UCSD-AML1 (cell line): ENCODE results near the gene VTI1A.
A peak's percentile ranks its signal among the peaks of the same experiment; 100 is the strongest.
"Not testable (repeated sequence)": the region's sequence is repeated elsewhere in the genome, so short reads cannot be mapped to it uniquely, and the experiment has no call there.

Experiments
- DNase-seq: peaks from one replicate; lab custom pipeline; 2025; ENCODE audit not compliant: unreplicated experiment; lab: John Stamatoyannopoulos, UW

VTI1A gene

DNA sequence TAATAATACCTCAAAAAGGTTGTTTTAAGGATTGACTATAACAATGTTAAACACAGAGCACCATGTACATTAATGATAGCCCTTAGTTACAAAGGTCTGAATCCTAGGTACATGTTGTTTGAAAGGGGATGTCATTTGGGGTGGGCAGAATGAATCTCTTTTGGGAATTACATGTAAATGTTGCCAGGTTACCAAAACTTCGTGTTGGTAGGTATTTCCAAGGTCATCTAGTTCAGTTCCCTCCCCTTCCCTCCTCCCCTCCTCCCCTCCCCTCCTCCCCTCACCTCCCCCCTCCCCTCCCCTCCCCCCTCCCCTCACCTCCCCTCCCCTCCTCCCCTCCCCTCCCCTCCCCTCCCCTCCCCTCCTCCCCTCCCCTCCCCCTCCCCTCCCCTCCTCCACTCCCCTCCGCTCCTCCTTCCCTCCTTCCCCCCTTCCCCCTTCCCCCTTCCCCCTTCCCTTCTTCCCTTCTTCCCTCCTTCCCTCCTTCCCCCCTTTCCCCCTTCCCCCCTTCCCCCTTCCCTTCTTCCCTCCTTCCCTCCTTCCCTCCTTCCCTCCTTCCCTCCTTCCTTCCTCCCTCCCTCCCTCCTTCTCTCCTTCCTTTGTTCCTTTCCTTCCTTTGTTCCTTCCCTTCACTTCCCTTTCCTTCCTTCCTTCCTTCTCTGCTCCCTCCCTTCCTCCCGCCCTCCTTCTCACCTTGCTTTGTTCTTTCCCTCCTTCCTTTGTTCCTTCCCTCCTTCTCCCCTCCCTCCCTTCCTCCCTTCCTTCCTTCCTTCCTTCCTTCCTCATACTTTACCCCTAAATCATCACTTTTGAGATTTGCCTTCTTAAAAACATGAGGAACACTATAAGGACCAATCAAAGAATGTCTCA is 8.1 kb downstream of the VTI1A start:
- no peak for DNase-seq

DNA sequence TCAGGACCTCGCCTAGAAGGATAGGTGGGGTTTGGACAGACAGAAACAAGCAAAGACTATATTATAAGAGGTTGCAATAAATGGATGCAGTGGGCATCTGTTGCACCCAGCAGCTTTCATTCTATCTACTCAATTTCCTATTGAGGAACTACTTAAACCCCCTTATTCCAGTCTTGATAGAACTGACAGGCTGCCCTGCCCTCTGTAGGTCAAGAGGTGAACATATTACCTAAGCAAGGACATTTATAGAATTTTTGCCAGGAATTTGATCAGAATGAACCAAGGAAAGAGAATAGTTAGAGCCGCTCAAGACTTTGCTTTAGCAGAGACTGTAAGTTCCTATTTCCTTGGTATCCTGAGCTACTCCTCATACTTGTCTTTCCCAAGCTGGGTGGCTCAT is 9.5 kb downstream of the VTI1A start:
- no peak for DNase-seq

DNA sequence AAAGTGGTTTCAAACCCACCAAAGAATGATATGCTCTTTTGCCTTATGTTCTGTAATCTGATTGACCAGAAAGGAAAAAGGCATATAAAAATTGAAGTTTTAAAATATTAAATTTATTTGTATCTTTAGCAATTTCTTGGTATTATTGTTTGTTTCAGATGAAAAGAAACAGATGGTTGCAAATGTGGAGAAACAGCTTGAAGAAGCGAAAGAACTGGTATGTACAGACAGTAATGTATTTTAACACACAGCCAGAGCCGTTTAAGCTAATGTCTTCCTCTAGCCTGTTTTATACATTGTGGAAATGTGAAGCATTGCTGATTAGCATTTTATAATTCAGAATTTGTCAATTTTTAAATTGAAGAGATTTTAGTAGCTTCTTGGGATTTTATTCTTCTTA is 13.4 kb downstream of the VTI1A start:
- DNase-seq, result no peak

DNA sequence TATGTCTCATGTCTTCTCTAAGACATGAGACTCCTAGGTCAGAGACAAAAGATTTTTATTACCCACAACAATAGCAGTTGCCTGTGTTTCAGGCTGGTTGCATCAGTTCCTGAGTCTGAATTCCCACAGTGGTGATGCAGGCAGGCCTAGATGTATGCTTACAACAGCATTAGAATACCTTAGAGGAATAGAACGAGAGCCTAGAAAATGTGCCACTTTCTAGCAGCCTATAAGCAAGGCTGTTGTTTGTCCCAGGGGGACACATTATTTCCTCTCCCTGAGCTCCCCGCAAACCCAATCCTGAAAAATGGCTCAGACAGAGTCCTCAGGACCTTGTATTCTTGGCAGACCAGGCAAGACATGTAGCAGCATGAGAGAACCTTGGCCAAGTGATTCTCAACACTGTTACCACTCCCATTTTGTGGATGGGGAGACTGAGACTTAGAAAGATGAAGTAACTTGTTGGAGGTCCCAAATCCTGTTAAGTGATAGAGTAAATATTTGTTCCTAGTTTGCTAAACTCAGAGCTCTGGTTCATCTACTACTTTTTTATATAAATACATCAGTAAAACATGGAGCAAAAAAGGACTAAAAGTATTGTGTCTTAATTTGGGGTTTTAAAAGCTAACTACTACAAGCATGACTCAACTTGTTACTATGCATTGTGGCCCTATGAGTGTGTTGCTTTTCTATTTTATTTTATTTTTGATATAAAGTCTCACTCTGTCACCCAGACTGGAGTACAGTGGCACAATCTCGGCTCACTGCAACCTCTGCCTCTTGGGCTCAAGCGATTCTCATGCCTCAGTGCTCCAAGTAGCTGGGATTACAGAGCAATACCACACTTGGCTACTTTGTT is 14.2 kb downstream of the VTI1A start:
- DNase-seq, result no peak

DNA sequence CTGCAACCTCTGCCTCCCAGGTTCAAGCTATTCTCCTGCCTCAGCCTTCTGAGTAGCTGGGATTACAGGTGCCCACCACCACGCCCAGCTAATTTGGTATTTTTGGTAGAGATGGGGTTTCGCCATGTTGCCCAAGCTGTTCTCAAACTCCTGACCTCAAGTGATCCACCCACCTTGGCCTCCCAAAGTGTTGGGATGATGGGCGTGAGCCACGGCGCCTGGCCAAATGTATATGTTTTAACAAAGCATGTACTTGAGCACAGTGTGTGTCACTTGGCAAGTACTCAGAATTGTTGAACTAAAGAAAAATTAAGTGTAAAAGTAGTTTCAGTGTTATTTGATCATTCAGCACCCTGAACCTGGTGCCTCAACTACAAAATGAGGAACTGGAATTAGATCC is 17.1 kb downstream of the VTI1A start:
- not testable (repeated sequence) for DNase-seq

DNA sequence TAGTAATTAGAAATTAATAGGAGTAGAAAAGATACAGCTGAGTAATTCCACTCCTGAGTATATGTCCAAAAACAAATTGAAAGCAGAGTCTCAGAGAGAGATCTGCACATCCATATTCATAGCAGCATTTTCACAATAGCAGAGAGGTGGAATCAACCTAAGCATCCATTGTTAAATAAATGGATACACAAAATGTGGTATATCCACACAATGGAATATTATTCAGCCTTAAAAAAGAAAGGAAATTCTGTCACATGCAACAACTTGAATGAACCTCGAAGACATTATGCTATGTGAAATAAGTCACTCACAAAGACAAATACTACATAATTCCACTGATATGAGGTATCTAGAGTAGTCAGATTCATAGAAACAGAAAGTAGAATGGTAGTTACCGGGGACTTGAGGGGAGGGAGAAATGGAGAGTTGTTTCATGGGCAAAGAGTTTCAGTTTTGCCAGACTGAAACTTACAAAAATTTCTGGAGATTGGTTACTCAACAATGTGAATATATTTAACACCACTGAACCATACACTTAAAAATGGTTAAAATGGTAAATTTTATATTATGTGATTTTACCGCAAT is 18.4 kb downstream of the VTI1A start:
- DNase-seq, result no peak

DNA sequence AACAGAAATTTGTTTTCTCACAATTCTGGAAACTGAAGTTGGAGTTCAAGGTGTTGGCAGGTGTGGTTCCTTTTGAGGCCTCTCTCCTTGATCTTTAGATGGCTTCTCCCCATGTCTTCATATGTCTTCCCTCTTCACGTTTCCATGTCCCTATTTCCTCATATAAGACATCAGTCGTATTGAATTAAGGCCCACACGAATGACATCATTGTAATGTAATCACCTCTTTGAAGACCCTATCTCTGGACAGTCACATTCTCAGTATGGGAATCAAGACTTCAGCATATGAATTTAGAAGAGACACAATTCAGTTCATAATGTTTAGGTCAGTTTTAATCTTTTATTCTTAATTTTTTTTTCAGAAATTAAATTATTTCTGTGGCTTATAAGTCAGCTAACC is 19.8 kb downstream of the VTI1A start:
- DNase-seq, result no peak

DNA sequence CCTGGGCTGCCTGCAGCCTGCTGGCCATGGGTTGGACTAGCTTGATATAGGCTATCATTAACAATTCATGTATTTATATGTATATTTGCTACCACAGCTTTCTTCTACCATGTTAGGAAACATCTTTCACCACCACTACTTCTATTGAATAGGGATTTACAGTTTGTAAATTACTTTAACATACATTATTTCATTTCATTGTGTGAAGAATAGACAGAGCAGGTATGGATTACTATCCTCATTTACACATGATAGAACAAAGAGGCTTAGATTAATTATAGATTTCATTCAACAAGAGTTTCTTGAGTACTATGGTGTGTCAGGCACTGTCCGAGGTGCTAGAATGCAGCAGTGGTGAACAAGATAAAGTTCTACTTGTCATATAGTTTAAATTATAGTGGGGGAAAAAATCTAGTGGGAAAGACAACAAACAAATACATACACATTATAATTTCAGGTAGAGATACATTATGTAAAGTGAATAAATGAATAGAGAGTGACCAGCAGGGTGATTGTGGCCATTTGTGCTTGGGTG is 20.6 kb downstream of the VTI1A start:
- no peak for DNase-seq

DNA sequence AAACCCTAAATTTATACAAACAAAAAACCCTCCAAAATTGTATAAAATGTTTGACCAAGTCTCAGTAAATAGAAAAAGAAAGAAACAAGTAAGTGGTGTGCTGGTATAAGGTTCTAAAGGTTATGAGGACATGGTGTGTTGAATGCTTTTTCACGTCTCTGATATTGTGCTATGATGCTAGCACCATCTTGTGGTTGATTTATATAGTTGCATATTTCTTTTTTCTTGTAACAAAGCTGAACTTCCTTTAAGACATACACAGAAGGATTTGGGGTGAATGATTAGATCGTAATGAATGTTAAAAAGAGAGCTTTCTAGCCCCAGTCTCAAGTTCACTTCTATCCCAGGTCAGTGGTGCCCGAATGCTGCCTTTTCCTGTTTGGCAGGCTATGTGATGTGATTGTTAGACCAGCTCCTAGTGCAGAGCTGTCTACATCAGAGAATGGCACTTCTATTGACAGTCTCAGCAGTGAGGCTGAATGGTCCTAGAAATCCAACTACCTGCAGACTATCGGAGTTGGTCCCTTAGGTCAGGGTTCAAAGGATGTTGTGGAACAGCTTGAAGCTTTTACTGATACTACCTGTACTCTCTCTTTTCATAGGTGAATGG is 25.0 kb downstream of the VTI1A start:
- peak; percentile 10 for DNase-seq

DNA sequence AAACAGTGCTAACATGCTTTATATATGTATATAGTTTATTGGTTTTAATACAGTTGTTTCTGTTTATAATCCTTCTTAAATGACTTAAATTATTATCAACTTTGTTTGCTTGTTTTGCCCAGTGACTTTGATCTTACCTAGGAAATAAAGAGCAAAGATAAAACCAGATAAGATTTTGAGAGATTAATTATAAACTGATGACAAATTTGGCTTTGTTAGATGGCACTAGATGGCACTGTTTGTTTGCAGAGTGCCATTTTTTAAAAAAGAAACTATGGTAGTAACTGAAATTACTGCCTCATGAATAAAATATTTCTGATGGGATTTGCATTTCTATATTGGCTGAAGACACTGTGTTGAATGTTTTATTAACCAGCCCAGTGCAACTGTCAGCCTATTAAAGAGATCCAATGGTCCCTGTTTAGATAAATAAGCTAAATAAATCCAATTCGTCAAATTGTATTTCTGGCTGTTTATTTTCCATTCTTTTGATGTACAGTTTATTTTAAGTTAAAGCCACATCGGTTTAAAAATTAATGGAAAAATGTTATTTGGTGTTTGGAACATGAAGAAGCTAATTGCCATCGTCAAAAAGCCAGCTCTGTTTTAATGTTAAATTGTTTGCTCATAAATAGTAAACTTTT is 28.7 kb downstream of the VTI1A start:
- no peak for DNase-seq

DNA sequence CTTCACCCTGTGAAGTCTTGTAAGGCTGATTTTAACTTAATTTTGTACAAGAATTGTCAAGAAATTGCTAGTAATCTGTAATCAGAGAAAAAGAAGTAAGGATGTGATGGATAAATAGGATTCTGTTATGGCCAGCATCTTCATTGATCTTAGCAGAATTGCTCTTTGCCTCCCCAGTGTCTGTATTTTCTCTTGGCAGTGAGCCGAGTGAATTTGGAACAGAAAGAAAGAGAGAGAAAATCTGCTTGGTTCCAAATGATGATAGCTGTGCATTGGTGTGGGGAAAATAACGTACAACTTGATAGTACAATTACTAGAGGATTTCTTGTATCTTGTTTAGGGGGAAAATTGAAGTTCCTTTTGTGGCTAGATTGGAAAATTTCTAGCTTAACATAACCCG is 34.6 kb downstream of the VTI1A start:
- DNase-seq, result no peak

DNA sequence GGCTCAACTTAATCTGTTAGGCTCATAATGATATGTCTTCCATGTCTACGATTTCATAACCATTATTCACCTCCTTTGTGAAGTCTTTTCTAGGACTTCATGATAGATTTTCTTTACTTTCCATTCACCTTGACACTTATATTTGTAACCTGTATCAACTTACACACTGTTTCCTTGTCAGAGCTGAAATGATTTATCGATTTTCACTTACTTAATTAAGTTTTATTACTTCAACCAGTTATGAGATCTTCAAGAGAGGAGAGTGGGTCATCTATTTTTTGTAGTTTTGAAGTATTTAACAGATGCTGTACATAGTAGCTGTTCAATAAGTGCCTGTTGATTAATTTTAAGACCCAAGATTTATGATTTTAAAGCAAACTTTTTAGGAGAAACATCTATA is 37.4 kb downstream of the VTI1A start:
- DNase-seq, result no peak

DNA sequence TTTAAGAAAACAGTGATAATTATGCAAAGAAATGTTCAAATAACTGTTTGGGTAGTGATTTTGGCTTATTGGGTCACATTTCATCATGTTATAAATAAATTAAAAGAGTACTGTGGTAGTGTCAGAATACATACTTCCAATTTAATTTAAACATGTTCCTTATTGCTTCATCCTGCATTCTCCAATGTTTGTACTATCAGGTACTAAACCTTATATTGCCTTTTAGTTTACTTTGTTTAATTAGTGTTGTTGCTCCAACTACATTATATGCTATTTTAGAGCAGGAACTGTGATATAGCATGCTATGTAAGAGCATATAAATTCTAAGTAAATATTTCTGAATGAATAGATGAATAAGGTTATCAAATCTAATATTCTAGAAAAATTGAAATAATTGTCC is 40.9 kb downstream of the VTI1A start:
- DNase-seq, result no peak

DNA sequence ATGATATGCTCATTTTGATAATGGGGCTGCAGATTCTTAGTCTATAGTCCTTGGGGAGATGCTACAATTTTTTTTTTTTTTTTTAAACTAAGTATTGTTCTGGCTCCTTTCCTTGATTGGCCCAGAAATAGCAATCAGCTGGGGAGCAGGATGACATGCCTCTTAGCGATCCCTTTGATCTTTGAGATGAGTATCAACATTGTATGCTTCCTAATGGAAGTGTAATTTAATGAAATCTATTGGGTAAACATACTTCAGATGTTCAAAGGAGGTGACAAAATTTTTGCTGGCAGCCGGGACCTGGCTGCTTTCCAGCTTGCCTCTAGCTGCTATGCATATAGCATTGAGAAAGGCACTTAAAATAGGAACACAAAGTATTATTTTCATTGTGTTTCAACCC is 43.5 kb downstream of the VTI1A start:
- no peak for DNase-seq

DNA sequence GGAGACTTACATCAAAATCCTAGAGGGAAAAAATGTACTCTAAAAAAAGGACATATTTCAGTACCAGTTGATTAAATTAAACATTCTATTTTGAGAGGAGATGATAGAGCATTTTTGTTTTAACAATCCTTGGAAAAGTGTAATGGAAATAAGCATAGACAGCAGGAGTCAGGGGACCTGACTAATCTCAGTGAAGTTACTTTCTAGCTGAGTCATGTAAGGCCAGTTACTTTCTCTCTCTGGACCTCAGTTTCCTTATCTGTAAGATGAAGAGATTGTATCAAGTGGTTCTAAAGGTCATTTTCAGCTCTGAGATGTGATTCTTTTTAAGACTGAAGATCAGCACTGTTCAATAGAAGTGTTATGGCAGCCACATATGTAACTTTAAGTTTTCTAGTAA is 44.1 kb downstream of the VTI1A start:
- DNase-seq, result no peak

DNA sequence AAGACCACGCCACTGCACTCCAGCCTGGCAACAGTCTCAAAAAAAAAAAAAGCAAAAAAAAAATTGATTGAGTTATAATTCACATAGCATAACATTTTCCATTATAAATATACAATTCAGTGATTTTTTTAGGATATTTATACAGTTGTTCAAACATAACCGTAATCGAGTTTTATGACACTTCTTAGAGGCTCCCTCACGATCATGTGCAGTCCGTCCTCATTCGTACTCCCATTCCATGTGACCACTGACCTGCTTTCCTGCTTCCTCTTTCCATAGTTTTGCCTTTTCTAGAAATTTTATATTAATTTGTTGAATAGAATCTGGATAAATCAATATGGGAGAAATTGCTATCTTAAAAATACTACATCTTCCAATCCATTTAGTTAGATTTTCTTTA is 45.7 kb downstream of the VTI1A start:
- DNase-seq, result no peak

DNA sequence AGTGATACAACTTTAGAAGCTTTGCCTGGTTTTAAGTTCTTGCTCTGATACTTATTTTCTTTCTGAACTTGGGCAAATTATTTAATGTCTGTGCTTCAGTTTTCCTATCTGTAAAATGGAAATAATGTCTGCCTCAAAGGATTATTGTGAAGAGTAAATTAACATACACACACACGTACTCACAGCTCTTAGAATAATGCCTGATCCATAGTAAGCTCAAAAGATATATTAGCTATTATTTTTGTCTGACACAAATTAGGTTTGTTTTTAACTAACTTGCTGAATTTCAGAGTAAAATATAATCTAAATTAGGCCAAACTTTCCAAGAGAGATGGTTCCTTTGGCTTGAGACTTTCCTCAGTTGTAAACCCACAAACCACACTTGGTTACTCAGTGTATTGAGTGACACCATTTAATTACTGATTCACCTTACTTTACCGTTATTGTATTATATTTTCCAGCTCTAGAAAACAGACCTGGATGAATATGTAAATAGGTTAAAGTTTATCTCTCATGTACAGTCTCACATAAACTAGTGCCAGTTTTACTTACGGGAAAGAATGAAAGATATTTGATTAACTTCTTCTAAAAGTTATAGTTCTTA is 50.4 kb downstream of the VTI1A start:
- no peak for DNase-seq

DNA sequence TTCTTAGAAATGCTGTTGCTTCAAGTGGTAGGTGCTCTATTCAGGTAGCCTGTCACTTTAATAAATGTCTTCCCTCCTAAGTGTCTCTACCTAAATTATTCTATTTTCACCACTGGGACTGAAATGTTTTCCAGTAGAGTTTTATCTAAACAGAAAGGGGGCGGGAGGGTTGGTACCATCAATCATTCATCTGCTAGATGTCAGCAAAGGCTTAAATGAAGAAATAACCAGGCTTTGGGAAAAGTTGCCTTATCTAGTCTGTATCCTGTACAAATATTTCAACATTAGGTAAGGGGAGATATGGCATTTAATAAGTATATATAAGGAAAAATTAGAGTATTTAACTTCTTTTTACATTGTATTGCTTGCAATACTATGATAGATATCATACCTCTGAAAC is 51.8 kb downstream of the VTI1A start:
- DNase-seq, result no peak

DNA sequence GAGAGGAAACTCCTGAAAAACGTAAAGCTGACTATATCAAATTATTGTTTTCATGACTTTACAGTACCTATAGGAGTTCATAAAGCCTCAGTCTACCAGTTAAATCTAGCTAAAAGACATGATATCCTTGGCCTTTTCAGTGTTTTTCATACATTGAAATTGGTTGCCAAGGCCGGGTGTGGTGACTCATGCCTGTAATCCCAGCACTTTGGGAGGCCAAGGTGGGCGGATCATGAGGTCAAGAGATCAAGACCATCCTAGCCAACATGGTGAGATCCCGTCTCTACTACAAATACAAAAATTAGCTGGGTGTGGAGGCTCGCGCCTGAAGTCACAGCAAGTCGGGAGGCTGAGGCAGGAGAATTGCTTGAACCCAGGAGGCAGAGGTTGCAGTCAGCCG is 53.0 kb downstream of the VTI1A start:
- DNase-seq, result not testable (repeated sequence)

DNA sequence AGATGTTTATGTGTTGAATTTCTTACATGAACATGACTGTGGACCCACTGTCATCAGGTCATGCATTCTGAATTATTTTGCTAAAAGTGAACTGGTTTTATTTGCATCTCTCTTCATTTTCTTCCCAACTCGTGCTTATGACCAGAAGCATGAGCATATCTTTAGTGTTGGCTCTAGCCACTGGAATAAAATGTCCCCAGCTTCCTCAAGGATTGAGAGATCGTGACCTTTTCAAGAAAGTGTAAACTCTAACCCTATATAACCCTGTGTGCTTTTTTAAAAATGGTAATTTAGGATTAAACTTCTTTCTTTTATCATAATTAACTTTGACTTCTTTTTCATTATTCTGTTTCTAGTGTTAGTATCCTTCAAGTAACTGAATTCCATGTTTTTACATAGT is 55.5 kb downstream of the VTI1A start:
- no peak for DNase-seq
